Measurements from ENCODE around the gene EDN2.

The EDN2 gene

DNA sequence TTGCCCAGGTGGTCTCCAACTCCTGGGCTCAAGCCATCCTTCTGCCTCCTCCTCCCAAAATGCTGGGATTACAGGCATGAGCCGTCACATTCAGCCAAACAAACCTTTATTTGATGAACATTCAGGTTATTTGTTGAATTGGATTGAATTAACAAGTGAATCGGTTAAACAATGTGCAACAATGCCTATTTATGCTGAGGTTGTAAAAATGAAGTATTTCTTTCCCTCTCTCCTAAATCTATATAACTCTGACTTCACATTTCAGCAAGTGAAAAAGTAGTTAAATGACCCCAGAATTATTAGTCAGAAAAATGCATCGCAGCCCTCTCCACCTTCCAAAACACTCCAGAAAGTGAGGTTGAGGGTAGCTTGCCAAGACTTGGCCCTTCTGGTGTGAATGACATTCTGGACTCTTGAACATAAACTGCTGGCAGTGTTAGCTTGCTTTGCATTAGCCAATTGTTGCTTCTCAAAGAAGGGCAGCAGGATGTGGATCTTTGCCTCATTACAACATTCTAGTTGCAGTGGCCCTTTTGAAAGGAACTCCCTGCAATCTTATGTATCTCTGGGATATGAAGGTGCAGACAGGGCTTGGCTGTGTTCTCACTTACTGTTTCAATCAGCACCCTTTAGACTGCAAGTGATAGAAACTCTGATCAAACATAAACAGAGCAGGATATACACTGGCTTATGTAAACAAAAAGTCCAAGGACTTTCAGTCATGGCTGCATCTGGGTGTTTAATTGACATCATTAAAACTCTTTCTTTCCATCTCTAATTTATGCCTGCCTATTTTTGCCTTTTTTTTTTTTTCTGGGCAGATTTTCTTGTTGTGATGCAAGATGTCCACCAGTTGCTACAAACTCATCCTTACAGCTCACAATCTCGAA, 22.4 kb downstream of the EDN2 start:
- no peak for DNase-seq

DNA sequence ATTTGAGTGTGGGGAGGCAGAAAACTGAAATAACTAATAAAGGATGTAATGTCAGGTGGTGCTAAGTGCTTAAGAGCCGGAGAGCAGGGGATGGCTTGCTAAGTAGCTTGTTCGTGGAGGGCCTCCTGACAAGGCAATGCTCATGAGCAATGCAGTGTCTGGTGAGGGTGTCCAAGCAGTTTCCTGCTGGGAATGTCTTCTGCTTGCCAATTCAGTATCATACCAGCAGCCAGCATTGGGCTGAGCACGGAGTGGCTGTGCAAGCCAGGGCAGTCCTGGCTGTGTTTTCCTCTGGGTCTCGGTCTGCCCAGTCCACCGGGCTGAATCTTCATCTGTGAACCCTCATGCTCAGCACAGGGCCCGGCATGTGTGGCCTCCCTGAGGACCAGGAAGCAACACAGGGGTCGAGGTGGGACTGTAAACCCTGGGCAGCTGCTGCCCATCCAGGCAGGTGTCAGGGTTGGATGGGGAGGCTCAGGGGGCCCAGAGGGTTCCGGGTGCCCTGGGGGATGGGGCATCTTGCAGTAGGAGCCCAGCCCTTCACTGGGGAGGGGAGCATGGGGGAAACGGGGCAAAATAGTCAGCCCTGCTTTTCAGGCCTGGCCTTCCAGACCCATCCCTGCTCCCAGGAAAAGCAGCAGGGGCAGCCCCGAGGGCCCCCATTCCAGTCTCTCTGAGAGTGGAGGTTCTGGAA, 27.5 kb downstream of the EDN2 start:
- DNase-seq, result no peak

DNA sequence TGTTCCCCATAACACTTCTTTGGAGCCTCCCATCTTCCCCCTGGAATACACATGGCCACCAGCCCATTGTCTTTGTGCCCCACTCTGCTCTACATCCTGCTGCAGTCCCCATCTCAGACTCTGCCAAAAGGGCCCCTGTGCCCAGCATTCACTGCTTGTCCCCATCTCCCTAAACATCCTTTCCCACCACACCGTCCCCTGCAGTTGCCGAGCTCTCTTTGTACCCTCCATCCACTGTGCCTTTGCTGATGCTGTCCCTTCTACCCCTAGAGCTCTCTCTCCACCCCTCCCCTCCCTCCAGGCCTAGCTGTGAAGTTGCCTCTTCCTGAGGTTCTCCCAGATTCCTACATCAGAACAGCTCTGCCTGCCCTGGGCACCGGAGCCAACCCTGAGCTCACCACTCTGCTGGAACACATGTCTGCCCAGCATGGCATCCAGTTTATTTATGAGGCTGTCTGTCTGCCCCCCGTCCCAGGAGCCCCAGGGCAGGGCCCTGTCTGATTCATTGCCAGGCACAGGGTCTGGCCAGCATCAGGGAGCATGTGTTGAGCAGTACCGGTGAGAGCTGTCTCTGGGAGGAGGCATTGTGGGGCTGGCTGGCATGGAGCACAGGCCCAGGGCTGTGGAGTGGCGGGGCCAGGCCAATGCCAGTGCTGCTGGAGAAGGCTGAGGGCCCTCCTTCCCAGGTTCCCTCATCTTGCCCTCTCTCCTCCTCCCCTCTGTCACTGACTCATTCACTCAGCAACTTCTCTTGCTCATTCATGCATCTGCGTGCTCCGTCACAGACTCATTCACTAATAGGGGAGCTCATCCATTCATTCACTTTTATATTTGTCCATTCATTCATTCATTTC, 28.8 kb downstream of the EDN2 start:
- DNase-seq, result no peak

DNA sequence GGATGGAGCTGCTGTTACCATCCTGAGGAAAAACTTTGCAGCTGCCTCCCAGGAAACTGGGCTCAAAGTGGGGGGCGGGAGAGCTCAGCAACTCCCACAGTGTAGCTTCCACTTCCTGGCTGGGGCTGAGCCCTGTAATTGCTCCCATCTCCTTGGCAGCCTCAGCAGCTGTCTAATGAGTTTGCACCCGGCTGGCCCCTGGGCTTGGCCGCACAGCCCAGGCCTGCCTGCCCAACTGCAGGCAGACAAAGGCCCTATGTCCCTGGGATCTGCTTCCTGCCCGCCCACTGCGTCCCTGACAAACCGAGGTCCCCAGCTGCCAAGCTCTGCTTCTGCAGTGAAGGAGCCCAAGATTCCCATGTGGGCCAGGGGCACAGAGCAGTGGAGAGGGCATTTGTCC, 30.1 kb downstream of the EDN2 start:
- DNase-seq, result no peak

DNA sequence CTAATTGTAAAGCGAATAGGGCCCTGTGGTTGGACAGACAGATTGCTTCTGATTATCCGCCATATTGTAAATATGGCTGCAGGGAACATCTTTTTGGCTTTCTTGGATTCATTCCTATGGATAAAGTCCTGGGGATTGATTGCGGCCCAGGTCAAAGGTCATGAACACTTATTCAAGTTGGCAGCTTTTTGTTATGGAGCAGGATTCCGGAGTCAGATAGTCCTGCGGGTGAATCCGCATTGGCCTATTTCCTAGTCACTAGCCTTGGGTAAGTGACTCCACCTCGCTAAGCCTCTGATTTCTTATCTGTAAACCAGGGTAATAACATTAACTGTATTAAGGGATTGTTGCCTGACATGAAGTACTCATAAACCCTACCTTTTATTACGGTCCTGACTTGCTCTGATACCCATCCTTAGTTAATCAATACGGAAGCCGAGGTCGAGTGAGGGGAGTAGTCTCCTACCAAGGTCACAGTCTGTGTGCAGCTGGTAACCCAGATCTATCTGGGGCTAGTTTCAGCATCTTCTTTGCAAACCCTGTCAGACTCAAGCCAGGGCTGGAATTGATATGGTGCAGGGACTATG, 31.7 kb downstream of the EDN2 start:
- DNase-seq, result no peak

DNA sequence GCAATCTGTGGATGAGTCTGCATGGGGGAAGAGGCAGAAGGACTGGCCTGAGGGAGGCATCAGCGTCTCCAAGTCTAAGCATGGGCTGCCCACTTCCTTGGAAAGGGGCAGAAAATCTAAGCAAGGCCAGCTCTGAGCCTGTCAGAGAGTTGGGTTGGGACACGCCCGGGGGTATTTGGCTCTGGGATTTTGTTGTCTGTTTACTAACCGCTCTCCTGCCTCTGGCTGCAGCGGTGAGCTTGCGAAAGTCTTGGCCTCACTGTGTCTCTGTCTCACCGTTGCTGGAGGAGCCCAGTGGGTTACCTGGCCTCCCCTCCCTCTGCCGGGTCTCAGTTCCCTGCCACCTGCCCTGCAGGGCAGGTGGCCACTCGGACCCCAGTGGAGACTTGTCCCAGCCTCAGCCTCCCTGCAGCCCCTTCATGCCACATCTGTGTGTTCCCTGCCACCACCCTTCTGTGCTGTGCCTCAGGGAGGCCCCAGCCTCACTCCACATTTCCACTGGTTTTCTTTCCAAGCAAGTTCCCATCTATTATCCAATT, 33.7 kb downstream of the EDN2 start:
- no peak for DNase-seq

DNA sequence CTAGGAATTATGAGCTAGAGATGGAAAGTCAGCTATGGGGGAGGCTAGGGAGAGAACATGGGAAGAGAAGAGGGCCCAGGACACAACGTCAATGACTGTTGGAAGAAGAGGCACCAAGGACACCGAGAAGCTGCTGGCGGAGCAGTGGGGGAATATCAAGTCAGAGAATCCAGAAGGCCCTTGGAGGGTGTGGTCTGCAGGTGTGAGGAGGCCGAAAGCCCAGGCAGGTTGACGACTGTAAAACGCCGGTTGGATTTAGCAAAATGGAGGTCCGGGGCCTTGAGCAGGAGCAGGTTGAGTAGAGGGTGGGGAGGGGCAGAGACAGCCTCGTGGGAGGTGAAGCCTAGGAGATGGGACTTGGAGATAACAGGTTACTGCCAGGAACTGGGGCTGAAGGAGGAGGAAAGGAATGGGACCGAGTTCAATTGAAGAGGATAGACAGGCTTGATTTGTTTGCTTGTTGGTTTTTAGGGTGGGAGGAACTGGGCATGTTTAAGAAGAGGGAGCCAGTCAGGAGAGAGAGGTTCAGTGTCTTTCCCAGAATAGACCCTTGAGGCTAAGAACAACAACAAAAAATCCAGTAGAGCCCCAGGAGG, 35.1 kb downstream of the EDN2 start:
- no peak for DNase-seq

DNA sequence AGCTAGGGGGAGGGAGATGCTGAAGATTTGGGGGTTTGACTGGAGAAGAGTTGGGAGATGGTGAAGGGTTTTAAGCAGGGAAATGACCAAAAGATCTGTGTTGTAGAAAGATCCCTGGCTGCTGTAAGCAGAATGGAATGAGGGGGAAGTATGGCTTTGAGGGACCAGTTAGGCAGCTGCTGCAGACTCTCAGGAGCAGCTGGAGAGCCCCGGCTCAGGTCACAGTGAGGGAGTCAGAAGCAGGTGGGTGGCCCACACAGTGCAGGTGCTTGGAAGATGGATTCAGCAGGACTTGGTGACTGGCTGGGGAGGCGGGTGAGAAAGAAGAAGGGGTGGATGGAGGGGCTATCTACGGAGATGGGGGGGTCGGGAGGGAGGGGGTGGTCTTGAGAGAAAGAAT, 35.7 kb downstream of the EDN2 start:
- no peak for DNase-seq

DNA sequence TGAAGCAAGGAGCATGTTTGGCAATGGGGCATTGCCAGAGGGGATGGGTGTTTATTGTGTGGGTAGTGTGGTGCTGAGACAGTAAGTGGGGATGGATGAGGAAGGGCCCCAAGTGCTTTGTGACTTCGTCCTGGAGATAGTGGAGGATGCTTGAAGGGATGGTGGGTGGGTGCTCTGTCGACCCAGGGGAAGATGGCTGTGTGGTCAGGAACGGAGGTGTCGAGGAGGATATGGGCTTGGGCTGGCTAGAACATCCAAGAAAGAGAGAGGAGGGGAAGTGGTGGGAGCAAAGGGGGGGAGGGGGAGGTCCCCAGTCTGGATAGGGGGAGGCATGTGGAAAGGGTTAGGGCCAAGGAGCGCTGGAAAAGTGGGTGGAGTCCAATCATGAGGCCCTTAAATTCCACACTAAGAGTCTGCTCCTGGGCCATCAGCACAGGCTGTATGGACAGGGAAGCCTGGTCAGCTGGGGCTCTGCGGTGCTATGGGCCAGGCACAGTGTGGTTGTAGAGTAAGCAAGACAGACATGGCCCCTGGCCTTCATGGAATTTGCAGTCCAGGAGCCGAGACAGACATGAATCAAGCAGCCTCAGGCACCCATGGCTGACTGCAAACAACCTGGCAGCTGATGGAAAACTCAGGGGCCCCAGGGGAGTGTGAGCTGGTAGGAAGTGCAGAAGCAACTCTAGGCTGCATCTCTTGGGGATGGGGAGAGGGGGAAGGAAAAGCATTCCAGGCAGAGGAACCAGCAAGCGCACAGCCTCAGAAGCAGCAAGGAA, 36.3 kb downstream of the EDN2 start:
- DNase-seq, result no peak

DNA sequence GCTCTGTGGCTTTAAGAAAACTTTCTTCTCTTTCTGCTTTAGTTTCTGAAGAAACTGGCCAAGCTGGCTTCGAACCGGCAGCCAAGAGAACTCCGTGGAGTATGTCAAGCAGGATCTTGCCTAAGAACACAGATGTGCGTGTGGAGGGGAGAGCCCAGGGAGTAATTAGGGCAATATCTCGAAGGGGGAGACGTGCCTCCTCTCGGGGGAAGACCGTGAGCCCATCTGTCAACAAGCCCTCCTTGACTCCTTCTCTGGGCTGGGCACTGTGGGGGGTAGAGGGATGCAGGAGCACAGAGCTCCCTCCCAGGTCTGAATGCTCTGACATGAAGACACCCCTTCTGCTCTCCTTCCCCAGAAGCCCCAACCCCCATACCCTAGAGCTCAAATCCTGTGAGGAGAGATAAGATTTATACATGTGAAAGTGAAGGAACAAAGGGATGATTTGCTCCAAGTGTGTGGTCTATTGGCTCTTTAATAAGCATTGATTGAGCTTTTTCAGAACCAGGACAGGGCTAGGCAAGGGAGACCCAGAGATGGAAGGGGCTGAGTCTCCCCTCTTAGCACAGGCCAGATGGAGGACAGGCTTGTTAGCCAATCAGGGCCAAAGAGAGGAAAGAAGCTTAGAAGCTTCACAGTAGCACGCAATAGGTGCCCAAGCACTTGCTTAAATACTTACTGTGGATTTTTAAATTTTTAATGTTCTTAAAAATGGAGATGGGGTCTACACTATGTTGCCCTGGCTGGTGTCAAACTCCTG, 37.5 kb downstream of the EDN2 start:
- DNase-seq, result no peak

DNA sequence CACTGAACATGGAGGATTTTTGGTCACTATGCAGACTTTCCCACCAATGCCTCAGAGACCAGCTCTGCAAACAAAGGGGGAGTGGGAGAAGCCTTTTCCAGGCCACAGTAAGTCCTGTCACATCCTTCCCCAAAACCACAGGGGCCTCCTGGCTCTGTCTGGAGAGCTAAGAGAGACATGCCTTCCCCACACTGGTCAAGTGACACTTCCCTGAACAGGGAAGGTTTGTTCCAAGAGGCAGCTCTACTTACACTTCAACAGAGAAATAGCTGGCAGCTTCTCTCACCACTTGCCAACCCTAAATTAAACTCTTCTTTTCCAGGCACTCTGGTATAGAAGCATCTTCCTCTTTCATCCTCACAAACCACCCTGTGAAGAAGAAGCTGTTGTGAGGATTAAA, 39.7 kb downstream of the EDN2 start:
- DNase-seq, result no peak

DNA sequence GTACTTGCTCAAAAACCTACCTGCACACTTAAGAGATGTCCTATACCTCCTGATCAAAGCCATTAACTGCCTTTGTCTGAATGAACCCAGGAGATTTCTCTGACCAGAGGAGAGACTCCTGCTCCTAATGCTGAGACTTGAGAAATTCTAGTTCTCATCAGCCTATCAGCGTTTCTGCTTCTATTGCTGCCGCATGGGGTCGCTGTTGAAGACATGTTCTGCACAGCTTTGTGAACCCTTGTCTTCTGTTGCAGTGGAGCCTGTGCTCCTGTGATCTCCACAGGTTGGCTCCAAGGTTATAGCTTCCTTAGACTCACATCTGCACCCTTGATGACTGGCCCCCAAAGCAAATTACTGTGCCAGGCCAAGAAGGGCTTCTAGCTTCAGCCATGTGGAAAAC, 40.2 kb downstream of the EDN2 start:
- DNase-seq, result peak; percentile 22

DNA sequence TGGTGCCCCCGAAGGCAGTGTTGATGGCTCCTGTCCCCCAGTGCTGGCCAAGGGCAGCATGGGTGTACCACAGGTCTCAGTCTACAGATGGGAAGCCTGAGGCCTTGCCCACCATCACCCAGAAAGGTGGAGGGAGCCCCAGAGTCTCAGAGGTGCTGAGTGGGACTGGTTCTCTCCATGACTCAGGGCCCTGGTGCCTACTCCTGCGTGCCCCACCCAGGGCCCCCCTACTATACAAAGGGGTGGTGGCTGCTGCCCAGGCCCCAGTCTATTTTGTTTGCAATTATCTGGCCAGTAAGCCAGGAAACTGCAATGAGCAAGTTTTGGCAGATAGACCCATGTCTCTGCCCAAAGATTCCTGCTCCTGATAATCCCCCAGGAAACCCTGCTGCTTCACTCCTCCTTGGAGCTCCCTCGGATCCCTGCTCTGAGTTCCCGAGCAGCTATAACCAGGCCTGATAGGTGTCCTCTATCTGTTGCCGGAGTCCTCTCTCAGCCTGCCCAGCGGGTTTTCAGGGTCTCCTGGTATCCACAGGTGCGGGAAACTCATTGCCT, 41.7 kb downstream of the EDN2 start:
- no peak for DNase-seq

DNA sequence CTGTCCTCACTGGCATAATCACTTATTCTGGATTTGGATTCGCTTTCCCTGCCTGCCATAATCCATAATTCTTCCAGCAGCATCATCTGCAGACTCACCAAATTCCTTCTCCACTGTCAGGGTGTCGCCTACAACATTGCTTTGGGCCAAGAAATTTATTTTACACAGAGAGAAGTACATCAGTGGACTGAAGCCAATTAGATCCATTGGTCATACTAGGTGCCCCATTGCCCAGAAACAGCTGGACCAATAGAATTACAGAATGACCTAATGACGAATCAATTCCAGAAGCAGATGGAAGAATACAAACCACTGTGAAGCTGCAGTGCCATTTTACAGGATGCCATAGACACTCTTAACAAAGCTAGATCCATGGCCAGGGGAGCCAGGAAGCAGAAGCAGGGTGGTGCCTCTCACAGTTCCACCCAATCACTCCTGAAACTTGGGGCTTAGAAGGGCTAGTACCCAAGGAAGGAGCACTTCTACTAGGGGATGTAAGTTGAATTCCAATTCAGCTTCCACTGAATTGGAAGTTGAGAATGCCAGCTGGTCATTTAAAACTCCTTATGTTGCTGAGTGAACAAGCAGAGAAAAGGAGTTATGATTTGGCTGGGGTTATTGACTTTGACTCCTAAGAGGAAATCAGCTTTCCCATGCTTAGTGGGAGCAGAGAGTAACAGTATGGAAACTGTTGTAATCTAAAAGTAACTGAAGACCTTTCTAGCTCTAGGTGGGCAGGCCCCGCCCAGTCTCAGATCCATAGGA, 44.0 kb downstream of the EDN2 start:
- DNase-seq, result no peak

DNA sequence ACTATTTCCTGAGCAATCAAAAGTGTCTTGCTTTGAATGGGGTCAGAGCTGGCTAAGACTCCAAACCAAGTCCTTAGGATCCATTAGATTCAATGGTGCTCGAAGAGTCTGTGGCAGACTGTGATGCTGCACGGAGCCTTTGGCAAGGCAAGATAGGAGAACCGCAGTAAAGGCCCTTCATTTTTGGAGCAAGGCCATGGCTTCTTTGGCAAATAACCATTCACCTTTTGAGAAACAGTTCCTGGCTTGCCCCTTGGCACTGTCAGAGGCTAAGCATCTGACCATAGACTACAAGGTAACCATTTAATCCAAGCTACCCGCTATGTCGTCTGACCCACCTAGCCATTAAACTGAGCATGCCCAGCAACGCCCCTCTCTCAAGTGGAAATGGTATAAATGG, 45.2 kb downstream of the EDN2 start:
- DNase-seq, result no peak

DNA sequence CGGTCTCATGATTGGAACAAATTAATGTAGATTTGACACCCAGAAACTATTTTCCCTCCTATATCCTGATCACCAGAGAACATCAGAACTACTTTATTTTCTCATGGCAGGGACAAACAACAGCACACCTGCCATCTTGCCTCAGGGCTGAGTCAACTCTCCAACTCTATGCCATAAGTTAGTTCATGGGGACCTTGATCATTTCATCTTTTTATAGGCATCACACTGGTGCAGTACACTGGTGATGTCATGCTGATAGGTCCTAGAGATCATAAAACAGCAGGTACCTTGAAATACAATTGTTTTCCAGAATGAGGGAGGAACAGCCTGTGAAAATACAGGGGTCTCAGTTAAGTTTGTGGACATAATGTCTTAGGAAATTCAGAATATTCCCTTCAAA, 45.8 kb downstream of the EDN2 start:
- DNase-seq, result no peak

DNA sequence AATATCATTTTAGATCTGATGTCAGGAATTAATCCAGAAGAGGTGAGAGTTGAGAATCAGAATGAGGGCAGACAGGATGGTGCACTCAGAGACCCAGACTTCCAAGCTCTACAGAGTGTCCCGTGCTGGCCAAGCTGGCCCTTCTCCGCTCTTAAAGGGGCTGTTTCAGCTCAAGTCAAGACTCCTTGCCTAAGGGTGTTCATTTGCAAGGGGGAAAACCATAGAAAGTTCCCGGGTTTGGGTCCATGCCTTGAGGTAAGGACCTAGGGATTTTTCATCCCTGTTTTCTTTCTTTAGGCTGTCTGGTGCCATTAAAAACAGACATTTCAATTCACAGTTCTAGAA, 47.5 kb downstream of the EDN2 start:
- DNase-seq, result no peak

DNA sequence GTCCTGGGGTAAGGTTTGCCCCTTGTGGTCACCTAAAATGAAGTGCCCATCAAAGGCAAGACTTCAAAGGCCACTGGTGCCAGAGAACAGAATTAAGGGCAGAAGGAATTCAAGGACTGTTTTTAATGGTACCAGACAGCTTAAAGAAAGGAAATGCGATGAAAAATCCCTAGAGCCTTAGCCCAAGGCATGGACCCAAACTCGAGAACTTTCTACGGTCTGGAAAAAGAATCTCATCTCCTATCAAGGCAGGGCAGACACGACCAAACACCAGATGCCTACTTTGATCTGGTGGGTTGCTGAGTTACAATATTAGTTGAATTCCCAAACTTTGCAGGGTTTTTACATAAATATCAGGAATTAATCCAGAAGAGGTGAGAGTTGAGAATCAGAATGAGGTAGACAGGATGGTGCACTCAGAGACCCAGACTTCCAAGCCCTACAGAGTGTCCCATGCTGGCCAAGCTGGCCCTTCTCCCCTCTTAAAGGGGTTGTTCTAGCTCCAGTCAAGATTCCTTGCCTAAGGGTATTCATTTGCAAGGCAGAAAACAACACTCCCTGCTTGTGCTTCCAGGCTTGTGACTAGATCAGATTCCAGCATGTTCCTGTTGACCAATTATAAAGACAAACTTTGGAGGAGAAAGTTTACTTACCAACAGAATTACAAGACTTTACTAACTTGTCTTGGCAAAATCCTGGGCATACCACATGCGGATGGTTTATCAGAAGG, 48.0 kb downstream of the EDN2 start:
- DNase-seq, result no peak

DNA sequence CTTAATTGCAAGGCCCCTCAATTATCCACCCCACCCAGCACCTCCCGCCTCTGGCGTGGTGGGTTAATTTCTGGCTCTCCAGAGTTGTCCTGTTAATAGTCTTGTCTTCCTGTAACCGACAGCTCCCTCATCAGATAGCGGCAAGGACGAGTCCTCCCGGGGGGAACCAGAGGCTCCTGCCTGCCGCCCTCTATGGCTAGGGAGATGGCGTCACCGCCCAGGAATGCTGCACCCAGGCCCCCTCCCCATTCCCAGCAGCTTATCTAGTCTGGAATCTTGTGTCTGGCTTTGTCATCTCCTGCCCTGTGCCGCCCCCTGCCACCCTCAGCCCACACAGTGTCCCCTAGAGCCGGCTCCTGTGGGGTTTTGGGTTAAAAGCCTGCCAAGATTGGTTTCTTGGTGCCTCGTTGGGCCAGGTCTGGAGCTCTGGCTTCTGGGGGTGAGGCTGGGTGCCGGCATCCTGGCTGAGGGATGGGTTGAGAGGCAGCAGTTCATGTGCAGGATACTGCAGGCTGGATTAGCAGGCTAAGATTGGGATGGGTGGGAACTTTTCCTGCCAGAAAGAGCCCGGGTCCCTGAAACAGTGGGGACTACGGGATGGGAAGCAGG, 48.8 kb downstream of the EDN2 start:
- no peak for DNase-seq

Measured in hematopoietic multipotent progenitor cell treated with erythropoietin and hydrocortisone succinate and interleukin-3 and kit ligand, for 4 days (in vitro differentiated cells).